ENCODE data around the gene IGLL1.
"Not testable (repeated sequence)": the region's sequence is repeated elsewhere in the genome, so short reads cannot be mapped to it uniquely, and the experiment has no call there.

Gene IGLL1

DNA sequence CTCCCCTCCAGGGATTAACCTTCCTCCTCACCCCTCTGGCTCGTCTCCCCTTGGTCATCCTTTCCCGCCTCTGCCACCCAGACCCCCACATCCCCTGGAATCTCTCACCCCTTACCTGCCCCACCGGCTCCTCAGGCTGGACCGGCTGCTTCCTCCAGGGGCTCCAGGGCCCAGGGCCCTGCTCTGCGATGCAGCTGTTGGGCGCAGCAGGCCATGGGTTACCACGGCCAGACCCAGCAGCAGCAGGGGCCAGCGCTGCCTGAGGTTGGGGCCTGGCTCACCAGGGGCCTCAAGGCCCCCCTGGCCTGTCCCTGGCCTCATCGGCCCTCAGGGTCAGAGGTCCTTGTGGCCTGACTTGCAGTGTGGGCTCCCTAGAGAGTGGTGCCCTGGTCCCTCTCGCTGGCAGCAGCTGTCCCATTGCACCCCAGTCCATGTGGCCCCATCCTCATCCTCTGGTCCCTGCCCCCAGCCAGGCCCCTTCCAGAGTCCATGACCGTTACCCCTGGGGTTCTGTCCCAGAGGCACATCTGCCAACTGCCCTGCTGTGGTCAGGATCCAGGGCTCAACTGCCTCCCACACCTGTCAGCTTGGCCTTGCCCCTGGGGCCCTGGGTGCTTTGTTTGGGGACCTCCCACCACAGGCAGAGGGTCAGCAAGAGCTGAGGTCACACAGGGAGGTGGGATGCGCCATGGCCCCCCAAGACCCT, at the start of gene IGLL1:
Gene IGLL1, minus strand, starts transcription at position 421 of the 706 bp plus-strand sequence. Its CDS starts 100 bp downstream, at position 321.
- no peak for DNase-seq

DNA sequence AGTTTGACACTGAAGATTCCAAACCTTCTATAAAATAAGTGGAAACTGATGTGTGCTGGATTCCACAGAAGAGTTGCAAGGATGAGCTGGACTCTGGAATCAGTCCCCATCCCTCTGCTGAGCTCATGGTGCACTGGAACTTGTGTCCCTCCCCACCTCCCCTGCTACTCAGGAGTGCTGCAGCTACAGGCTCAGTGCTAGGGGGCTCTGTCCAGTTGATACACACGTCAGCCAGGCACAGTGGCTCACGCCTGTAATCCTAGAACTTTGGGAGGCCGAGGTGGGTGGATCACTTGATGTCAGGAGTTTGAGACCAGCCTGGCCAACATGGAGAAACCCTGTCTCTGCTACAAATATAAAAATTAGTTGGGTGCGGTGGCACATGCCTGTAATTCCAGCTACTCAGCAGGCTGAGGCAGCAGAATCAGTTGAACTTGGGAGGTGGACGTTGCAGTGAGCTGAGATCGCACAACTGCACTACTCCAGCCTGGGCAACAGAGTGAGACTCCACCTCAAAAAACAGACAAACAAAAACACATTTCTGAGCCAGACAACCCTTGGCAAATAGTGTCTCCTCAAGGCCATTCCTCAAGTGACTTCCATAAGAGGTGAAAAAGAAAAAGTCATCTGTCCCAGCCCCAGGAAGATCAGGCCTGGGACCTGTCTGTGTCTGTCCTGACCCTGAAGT, 48.1 kb upstream of the IGLL1 start:
- not testable (repeated sequence) for DNase-seq

DNA sequence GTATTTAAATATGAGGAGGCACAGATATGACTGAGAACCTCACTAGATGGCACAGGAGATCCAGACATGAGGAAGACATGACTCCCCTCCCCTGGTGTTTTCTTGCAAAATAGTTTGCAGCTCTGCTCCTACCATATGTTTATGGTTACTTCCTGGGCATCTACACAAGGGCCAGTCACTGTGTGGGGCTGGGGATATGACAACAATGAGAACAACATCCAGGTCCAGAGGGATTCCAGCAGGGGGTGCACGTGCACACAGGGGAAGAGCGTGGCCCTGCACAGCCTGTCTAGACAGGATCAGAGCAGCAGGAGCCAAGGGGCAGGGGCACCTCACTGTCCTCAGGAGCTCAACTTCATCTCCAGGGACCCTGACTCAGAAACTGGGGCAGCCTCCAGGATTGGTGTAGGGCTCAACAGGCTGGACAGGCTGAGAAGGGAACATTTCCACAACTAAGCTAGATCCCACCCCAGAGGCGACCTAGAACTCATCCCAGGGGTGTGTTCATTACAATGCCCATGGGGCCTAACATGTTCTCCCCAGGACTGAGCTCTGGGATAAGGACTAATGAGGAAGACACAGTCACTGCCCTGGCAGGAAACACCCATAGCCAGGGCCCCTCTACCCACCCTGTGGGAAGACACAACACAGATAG, 47.4 kb upstream of the IGLL1 start:
- DNase-seq, result not testable (repeated sequence)

DNA sequence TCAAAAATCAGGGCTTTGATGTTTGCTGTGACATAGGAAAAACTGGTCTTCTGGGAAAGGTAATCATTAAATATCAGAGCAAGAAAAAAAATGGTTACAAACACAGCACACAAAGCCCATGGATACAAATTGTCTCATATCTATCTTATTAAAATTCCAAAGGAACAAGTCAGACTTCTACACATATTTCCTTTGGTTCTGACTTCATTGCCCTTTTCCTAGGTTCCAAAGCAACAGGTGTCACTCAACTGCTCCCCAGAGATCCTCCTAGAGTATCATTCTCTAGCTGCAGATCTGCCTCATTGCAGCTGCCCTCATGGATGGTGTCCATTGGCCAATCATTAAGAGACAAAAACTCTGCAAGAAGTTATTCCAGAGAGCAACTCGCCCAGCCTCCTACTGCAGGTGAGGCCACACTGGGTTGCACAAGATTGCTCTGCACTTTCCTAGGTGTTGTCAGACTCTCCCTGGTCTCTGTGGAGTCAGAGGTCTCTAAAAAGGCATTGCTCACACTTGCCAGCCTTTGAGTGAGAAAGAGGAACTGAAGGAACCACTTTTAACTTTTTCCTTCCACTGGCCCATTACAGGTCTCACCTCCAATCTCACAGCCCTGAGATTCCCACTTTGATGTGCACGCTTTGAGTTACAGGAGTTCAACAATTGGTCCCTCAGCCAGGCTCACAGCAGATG, 46.3 kb upstream of the IGLL1 start:
- DNase-seq, result no peak

DNA sequence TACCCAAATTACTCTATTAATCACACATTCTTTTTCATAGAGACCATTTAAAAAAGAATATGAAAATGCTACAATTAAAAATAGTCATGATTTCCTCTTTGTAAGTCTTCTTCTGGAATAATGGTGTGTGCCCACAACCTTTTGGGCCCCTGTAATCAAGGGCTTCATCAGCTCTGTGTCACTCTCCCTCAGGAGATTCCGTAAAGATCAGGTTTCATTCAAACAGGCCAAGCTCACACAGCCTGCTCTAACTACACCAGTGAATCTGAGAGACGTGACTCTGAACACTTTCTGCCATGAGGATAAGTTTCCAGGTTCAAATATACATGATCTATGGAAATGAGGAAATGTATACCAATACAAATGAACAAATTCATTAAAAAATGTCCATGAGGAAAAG, 42.5 kb upstream of the IGLL1 start:
- DNase-seq, result no peak

DNA sequence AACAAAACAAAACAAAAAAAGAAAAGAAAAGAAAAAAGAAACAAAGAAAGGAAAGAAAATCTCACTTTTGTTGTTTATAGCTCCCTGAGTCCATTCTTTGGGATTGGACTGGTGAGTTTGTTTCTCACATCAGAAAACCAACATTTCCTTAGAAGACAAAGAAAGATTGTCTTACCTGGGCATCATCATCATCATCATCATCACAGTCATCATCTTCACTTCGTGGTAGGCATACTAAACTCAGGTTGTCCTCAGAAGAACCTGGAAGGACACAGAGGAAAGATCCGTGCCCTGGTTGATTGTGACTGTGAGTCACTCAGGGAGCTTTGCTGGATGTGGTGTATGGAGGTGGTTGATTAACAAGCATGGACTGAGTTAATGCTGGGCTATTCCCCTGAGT, 41.8 kb upstream of the IGLL1 start:
- not testable (repeated sequence) for DNase-seq

DNA sequence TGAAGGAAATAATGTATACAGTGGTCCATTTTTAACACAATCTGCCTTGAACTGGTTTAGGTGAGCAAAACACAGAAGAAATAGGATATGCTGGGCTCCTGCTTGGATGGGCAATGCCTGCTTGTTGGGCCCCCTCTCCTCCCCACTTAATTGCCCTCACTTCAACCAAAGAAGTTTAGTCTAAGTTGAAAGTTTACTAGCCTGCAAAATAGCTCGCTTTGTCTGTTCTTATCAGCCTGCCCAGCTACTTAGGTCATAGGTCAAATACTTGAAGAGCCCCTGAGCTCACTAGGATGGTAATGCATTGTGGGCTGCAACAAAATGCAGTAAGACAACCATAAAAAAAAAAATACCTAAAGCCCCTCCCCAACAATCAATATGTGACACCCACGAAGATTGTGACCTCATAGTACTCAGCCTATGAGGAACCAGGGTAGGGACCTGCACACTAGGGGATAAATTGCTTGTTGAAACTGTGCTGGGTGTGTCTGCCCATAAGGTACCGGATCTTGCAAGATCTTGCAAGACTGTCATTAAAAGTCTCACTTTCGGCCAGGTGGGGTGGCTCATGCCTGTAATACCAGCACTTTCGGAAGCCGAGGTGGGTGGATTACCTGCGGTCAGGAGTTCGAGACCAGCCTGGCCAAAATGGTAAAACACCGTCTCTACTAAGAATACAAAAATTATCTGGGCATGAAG, 41.1 kb upstream of the IGLL1 start:
- DNase-seq, result no peak

DNA sequence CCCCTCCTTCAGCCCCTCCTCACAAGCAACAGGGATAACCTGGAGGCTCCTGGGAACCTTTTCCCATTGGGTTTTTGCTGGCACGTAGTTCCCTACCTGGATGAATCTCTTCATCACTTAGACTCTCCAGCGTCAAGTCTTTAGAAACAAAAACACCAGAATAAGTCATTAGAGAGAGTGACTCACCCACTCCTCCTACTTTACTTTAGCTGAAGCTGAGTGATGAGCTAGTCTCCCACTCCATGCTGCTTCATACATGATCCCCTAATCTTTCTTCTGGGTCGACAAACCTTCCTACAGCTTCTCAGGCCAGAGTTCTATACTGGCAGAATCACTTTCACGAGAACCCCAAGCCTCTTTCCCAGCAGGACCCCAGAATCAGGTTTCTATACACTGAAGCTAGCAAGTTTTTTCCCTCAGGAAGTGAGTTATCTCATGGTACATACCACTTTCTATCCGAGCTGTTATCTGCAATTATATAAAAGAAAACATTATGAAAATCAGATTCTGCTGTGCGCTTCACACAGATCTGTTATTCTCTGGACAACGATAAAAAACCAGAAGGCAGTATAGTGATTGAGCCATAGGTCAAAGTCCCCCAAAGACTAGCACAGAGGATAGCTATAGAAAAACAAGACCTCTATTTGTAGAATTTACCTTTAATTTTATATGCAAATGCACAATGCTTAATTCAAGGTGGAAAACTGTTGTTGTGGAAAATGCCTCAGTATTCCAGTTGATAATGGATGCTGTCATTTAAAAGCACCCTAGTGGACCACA, 33.3 kb upstream of the IGLL1 start:
- no peak for DNase-seq

DNA sequence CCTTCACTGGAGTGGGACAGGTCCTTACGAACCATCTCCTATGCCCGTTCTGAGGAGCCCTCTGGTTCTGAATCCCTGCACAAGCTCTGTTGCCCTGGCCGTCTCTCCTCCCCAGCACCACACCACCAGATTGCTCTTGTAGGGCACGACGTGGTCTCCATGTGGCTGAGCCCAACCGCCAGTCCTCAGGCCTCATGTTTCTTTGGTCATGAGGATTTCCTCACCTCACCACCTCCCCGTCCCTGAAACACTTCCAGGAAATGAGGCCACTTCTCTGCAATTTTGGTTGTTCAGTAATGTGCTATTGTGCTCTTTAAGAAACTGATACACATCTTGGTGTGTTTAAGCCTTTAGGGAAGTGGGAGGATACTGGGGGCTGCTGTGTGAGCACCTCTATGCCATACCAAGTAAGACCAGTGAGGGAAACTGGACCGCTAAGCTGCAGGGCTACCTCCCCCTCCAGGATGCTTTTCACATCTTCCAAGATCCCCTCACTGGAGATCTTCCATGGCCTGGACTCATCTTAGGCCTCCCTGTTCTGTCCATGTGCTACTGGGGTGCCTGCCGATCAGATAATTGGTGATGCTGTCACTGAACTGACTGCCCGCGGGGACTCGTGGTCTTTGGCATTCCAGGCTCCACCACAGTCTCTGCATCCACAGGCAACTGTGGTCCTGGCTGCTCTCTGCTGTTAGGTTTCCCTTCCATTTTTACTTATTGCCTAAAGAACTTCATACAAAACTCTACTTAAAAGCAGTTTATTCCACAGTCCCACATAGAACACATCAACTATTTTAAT, 30.1 kb upstream of the IGLL1 start:
- no peak for DNase-seq

DNA sequence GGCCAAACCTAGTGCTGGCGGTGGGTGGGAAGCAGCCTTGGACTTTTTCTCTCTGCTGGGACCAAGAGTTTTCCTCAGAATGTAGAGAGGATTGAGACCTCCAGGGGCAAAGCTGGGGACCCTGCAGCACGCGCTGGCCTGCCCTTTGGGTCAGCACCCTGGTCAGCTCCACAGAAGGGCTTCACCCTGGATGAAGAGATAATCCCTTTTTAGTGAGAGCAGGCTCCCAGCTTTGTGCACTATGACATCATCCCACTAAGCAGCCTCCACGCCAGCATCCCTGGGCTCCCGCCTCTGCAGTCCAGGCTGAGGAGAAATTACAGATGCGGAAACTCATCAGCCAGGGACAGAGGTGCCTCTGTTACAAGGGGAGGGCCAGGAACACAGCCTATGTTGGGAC, 28.5 kb upstream of the IGLL1 start:
- no peak for DNase-seq

DNA sequence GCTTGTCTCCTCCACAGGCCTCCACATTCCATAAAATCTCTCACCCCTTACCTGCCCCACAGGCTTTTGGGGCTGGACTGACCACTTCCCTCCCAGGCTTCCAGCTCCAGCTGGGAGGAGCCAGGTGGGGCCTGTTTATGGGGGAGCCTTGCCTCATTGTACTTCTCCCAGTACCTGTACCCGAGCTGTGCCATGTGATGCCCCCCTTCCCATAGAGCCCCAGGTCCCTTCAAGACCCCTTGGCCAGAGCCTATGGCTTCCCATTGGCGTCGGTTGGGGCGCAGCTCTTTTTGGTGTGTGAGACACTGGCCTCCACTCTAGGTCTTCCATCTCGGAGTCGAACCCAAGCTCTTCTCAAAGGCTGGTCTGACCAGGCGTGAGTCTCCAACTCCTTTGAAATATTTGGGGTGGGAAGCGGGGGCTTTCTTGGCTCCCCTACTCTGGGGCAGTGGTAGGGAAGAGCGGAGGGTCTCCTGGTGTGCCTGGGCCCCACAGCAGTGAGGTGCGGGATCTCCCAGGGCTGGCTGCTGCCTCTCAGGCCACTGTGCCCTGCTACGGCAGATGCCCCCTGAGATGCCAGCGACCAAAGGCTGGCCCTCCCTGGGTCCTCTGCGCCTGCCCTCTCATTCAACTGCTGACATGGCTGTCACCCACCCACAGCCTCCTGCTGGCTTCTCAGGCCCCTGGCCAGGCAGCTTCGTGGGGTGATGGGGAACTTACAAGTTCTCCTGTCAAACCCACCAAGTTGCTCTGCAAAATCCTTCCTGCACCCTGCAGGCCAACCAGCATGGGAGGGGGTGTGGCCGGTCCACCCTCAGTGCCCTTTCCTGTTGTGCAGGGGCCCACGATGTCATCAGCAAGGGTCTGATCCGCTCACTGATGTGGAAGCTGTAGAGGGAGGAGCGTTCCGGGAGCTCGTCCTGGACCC, 26.4 kb upstream of the IGLL1 start:
- DNase-seq, result no peak

DNA sequence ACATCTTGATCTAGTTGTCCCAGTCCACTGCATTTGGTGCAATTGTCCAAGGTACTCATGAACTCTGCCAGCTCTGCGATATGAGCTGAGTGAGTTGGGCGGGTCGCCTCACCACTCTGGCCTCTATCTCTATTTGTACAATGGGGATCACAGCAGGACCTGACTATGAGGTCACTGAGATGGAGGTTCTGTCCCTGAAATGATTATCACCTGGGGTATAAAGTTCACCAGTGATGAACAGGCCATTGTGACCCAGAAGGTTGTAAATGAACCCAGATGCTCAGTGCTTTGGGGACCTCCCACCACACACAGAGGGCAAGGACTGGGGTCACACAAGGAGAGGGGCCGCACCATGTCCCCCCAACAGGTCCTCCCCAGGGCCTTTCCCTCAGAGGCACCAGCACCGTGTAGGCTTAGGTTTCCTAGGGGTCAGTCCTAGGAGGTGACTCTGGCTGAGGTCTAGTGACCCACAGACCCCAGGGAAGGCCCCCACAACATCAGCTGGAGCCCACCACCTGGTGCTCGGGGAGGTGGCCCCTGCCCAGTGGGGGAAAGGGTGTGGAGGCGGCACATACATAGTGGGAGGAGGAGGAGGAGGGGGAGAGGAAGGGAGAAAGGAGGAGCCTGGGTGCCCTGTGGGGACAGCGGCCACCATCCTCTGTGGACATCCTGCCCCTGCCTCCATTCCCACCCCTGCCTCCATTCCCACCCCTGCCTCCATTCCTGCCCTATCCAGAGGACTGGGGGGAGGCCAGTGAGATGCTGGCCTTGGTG, 25.0 kb upstream of the IGLL1 start:
- DNase-seq, result no peak

DNA sequence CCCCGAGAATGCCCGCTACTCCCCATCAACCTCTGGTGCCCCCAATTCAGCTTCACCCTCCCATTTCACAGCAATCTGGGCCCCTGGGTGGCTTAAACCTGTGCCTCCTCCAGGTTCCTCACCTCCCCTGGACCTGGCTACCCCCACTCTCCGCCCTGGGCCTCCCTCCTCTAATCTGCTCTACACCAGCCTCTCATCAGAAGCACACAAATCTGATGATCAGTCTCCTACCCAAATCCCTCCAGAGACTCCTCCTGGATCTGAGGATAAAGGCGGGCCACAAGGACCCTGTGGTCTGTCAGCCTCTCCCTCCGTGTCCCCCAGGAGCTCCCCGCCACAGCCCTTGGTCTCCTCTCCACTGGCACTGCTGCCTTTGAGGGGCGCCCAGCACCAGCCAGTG, 23.2 kb upstream of the IGLL1 start:
- DNase-seq, result no peak

DNA sequence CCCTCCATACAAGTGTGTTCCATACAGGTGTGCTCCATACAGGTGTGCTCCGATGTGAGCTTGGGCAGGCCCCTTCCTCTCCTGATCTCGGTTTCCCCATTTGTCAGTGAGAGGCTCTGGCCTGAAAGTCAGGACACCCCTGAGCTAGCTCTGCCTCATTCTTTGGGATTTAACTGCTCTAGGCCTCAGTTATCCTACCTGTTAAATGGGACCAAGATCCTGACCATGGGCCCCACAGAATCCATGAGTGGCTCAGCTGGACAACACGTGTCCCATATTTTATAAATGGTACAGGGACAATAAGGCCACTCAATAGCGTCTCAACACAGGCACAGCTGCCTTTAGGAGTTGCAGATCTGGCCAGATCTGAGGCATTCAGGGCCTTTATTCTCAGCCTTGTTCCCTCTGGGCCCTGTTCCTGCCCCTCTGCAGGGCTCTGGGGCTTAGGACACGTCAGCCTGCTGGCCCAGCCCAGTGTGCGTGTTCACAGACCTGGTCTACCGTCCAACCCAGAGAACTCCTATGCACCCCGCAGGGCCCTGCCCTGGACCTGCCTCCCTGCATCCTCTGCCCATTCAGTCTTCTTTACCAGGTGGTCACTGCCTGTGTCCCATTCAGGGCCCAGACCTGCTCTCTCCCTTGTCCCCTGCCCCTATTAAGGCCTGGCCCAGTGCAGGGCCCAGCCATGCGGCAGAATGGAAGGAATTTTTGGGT, 18.9 kb upstream of the IGLL1 start:
- no peak for DNase-seq

DNA sequence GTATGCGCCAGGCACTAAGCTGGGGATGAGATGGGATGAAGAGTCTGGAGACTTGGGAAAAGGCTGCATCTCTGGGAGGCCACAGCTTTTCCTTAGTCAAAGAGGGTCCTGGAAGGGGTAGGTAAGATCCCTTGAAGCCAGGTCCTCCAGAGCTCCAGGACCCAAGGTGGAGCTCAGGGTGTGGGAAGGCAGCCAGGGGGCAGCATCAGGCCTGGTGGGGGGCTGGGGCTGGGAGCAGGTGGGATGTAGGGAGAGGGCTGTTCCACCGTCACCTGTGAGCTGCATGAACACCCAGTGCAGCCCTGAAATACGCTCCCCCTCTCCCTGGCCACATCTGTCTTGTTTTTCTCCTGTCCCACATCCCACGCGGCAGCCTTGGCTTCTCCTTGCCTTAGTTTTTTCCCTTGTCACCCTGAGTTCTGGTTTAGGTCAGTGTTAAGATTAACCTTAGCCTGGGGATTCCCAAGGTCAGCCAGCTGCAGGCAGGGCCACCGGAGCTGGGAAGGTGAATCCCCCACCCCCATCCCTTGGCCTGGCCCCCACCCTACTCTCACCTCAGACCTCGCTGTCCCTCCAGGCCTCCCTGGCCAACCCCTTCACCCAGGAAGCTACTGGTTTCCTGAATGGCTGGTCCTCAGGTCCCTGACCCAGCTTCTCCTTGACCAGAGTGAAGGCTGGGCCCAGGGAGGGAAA, 17.6 kb upstream of the IGLL1 start:
- not testable (repeated sequence) for DNase-seq

DNA sequence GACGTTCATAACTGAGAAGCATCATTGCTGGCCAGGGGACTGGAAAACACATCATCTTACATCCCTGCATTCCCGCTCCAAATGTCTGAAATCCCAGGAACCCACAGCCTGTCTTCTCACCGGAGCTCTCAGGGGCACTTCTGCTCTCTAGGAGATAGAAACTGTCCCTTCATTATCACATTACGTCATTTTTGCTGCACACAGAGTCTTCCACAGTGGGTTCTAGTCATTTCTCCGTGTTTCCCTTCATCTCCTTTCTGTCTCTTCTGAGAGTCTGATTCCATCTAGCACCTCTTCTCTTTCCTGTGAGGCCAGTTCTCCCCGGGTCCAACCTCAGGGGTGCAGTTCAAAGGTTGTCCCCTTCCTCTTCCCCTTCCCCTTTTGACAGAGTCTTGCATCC, 15.8 kb upstream of the IGLL1 start:
- DNase-seq, result not testable (repeated sequence)

DNA sequence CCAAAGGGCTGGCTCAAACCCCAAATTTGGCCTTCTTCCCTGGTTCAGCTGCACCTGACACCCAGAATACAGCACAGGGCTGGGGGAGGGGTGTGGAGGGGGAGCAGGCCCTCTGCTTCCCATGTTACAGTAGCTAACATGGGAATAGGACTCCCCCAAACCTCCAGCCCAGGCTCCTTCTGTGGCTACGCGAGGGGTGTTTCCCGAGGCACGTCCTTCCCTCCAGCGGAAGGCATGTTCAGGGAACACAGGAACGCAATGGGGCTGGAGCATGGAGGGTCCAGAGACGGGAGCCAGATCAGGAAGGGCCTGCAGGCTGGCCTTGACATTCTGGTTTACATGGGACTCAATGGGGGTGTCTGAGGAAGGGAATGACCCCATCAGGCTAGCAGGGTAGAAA, 11.8 kb upstream of the IGLL1 start:
- no peak for DNase-seq
